CD14-positive monocyte (primary cell): ENCODE measurements around the gene OR4C6. TPM values are rescaled to one million over a fixed set of nuclear protein-coding genes. Genes with fewer than 3 reads are reported as not detected.

Experiments used
- DNase-seq, 3 donors: peaks; one replicate each; pipeline ENCODE4 v3.0.0-alpha.2; 2011 to 2022
- H2AFZ ChIP-seq: 2 replicates; pipeline ENCODE4 v1.6.0; 2012; ENCODE audit warnings: mild to moderate bottlenecking, low read depth, low read length, inconsistent platforms; ENCODE audit not compliant: insufficient read depth, poor library complexity, severe bottlenecking
- H3K27ac ChIP-seq, 2 donors: 1 replicate in 1 of 2; 2 replicates in 1 of 2; pipeline ENCODE4 v1.5.1; 2012 to 2013; ENCODE audit warnings: low read length in 2 of 2, control low read depth in 1 of 2, inconsistent platforms in 1 of 2, low read depth in 1 of 2, mild to moderate bottlenecking in 1 of 2
- H3K27me3 ChIP-seq, 2 donors: one replicate each; pipeline versions ENCODE4 v1.6.0 to v1.6.1; 2011 to 2013; ENCODE audit warnings: low read length in 2 of 2; ENCODE audit not compliant: control insufficient read depth in 2 of 2, insufficient read depth in 2 of 2
- H3K36me3 ChIP-seq, 2 donors: replicated peaks in 1 of 2; 1 replicate in 1 of 2; 2 replicates in 1 of 2; pipeline versions ENCODE4 v1.5.1 to v1.6.1; 2012 to 2013; ENCODE audit warnings: low read length in 2 of 2, control low read depth in 1 of 2, inconsistent platforms in 1 of 2, mild to moderate bottlenecking in 1 of 2; ENCODE audit not compliant: insufficient read depth in 2 of 2, control insufficient read depth in 1 of 2
- H3K4me1 ChIP-seq, 2 donors: 1 replicate in 1 of 2; 2 replicates in 1 of 2; pipeline versions ENCODE4 v1.5.1 to v1.6.1; 2012 to 2013; ENCODE audit warnings: low read length in 2 of 2, control low read depth in 1 of 2, inconsistent platforms in 1 of 2, mild to moderate bottlenecking in 1 of 2, moderate library complexity in 1 of 2; ENCODE audit not compliant: insufficient read depth in 2 of 2, control insufficient read depth in 1 of 2
- H3K4me2 ChIP-seq: replicated peaks from 2 replicates; pipeline ENCODE3; 2012; ENCODE audit warnings: low read length, moderate library complexity, mild to moderate bottlenecking; ENCODE audit not compliant: poor library complexity, severe bottlenecking; ENCODE audit errors: extremely low read depth
- H3K4me3 ChIP-seq, 3 experiments: fragments of 200-600 bp in 1 of 3; sonication (generic) in 1 of 3; replicated peaks in 1 of 3; 1 replicate in 2 of 3; 2 replicates in 1 of 3; pipeline ENCODE4 v1.5.1; 2011 to 2013; ENCODE audit warnings: low read length in 3 of 3, mild to moderate bottlenecking in 3 of 3, control low read depth in 2 of 3, low read depth in 2 of 3, inconsistent platforms in 1 of 3, moderate library complexity in 1 of 3
- H3K79me2 ChIP-seq: 2 replicates; pipeline ENCODE4 v1.6.0; 2012; ENCODE audit warnings: mild to moderate bottlenecking, control low read depth, inconsistent platforms, low read length, moderate library complexity; ENCODE audit not compliant: insufficient read depth
- H3K9ac ChIP-seq: 2 replicates; pipeline ENCODE4 v1.6.0; 2017; ENCODE audit warnings: low read length, mild to moderate bottlenecking; ENCODE audit not compliant: insufficient read depth, poor library complexity, severe bottlenecking
- H3K9me3 ChIP-seq, 2 donors: replicated peaks in 1 of 2; 1 replicate in 1 of 2; 2 replicates in 1 of 2; pipeline versions ENCODE4 v1.5.1 to v1.6.1; 2012 to 2013; ENCODE audit warnings: low read length in 2 of 2, control low read depth in 1 of 2; ENCODE audit not compliant: control insufficient read depth in 1 of 2, insufficient read depth in 1 of 2
- H4K20me1 ChIP-seq: 2 replicates; pipeline ENCODE4 v1.6.0; 2012; ENCODE audit warnings: mild to moderate bottlenecking, low read length, control low read depth, moderate library complexity; ENCODE audit not compliant: insufficient read depth
- H3K27ac Mint-ChIP-seq, 7 donors: one replicate each; pipeline ENCODE4 v1.8.0; 2020; ENCODE audit warnings: mild to moderate bottlenecking in 7 of 7, mixed read lengths in 7 of 7, moderate library complexity in 6 of 7, inconsistent platforms in 2 of 7
- H3K27me3 Mint-ChIP-seq, 3 donors: one replicate each; pipeline ENCODE4 v1.8.0; 2021 to 2022; ENCODE audit warnings: low read depth in 3 of 3, mild to moderate bottlenecking in 3 of 3, mixed read lengths in 3 of 3, moderate library complexity in 3 of 3, inconsistent platforms in 1 of 3
- H3K36me3 Mint-ChIP-seq, 2 donors: one replicate each; pipeline ENCODE4 v1.8.0; 2020; ENCODE audit warnings: mixed read lengths in 2 of 2, inconsistent platforms in 1 of 2, mild to moderate bottlenecking in 1 of 2
- H3K4me1 Mint-ChIP-seq: one replicate; pipeline ENCODE4 v1.8.0; 2020; ENCODE audit warnings: mild to moderate bottlenecking, mixed read lengths
- H3K4me3 Mint-ChIP-seq, 2 donors: one replicate each; pipeline ENCODE4 v1.8.0; 2020; ENCODE audit warnings: mild to moderate bottlenecking in 2 of 2, mixed read lengths in 2 of 2, moderate library complexity in 1 of 2
- H3K9me3 Mint-ChIP-seq, 7 donors: one replicate each; pipeline ENCODE4 v1.8.0; 2020 to 2022; ENCODE audit warnings: mixed read lengths in 7 of 7, mild to moderate bottlenecking in 6 of 7, moderate library complexity in 6 of 7, inconsistent platforms in 2 of 7
- CTCF ChIP-seq: fragments of 200-600 bp; IDR thresholded peaks from one replicate; pipeline ENCODE4 v1.8.0; 2022; ENCODE audit warnings: antibody characterized with exemption, mild to moderate bottlenecking
- WGBS: methylation state at CpG from one replicate; pipeline ENCODE4 v1.1.5; 2013; ENCODE audit warnings: missing lambda C conversion rate; ENCODE audit not compliant: insufficient coverage; 5-methylcytosine and 5-hydroxymethylcytosine counted together
- intact Hi-C, 2 donors: fragments of 100-400 bp; cut with micrococcal nuclease; formaldehyde crosslinking; loops; one replicate each; pipeline versions ENCODE4 v1.15.0 to v1.15.1; 2023
- polyA plus RNA-seq, 3 donors: library from polyadenylated mRNA; depleted of rRNA in 1 of 3; unstranded in 2 of 3; stranded (reverse) in 1 of 3; fragments of 300-500 nt in 2 of 3; fragments of >200 nt in 1 of 3; fragmentation: Illumina TruSeq in 2 of 3; gene quantifications; 1 replicate in 2 of 3; 2 replicates in 1 of 3; pipeline ENCODE4 v1.2.3, GENCODE V29; 2012 to 2021

Gene OR4C6
- polyA plus RNA-seq, 3 donors, result not detected

- Mint-ChIP-seq H3K4me3 (no peak overlapping the region), H3K4me1 (no peaks in the 10 kb centered on the region), H3K9me3 (peaks cover 0 to 11% (median 3%) of the 10 kb centered on the region in 7 donors), H3K27ac (no peak overlapping the region), H3K36me3 (no peaks in the 10 kb centered on the region), H3K27me3 (no peaks in the 10 kb centered on the region)
- Histone ChIP-seq H3K9ac (no peak overlapping the region), H3K9me3 (peaks cover 10 to 13% of the 10 kb centered on the region in 2 donors), H3K79me2 (no peaks in the 10 kb centered on the region), H3K4me2 (no peak overlapping the region), H3K4me1 (no peaks in the 10 kb centered on the region), H4K20me1 (no peaks in the 10 kb centered on the region), H3K27ac (no peak overlapping the region), H3K36me3 (no peaks in the 10 kb centered on the region), H3K27me3 (no peaks in the 10 kb centered on the region), H2AFZ (no peak overlapping the region), H3K4me3 (no peak overlapping the region)
- no CpG with 5 or more reads among the region's 2 CpGs for WGBS
- intact Hi-C loops, result no loop called here
- DNase-seq, result no peak
- no peak for TF ChIP-seq CTCF
These were observed 7.4 kb downstream of the OR4C6 start for GRCh38 chr11:55669376-55669775.

GRCh38 chr11:55673860-55674259 lies 11.9 kb downstream of the OR4C6 start:
- no peaks in the 10 kb centered on the region for H3K4me1 Mint-ChIP-seq
- Histone ChIP-seq H3K9me3 (no peaks in the 10 kb centered on the region), H3K36me3 (no peaks in the 10 kb centered on the region), H3K4me2 (no peak overlapping the region), H2AFZ (no peak overlapping the region), H4K20me1 (no peaks in the 10 kb centered on the region), H3K79me2 (no peaks in the 10 kb centered on the region), H3K4me1 (no peaks in the 10 kb centered on the region), H3K9ac (no peak overlapping the region), H3K27me3 (no peaks in the 10 kb centered on the region), H3K27ac (no peak overlapping the region), H3K4me3 (no peak overlapping the region)
- intact Hi-C loops, result no loop called here
- H3K36me3 Mint-ChIP-seq, result no peaks in the 10 kb centered on the region
- H3K4me3 Mint-ChIP-seq, result no peak overlapping the region
- no peaks in the 10 kb centered on the region for H3K27me3 Mint-ChIP-seq
- no peak for TF ChIP-seq CTCF
- no peak for DNase-seq
- H3K9me3 Mint-ChIP-seq, result peaks cover 0 to 6% (median 0%) of the 10 kb centered on the region in 7 donors
- H3K27ac Mint-ChIP-seq, result no peak overlapping the region
- WGBS, result 70% methylated on average over 2 of the region's 5 CpGs
